HCT116 (cell line): ENCODE measurements around the gene COL20A1. TPM values are rescaled to one million over a fixed set of nuclear protein-coding genes. Genes with fewer than 3 reads are reported as not detected.

Experiments used
- ATAC-seq: fragments of 200-7000 bp; cut with Tn5 transposase; 2 replicates; pipeline ENCODE4 v1.9.1; 2020; ENCODE audit warnings: mild to moderate bottlenecking, moderate library complexity
- BruUV-seq: library from RNA; stranded (reverse); fragments of 400-500 nt; replicated peaks from 2 replicates; lab custom pipeline; 2021; lab: Mats Ljungman, UMichigan
- CTCF ChIA-PET: fragments of 300-600 bp; sonication (Branson Sonifier 250); formaldehyde crosslinking; loops from one replicate; lab custom pipeline; 2021; ENCODE audit warnings: antibody characterized with exemption; lab: Charles Lee
- POLR2A ChIA-PET: fragments of 300-600, 350-600 bp; sonication (Branson Sonifier 250); formaldehyde crosslinking; loops from one replicate; lab custom pipeline; 2021; ENCODE audit warnings: antibody characterized with exemption; lab: Charles Lee
- RAD21 ChIA-PET, 2 experiments: fragments of 300-600 bp; sonication (Branson Sonifier 250); formaldehyde crosslinking; loops; one replicate each; lab custom pipeline; 2023; ENCODE audit warnings: low total read pairs in 2 of 2; ENCODE audit not compliant: uncharacterized antibody in 2 of 2, unreplicated experiment in 2 of 2, low non-redundant PET in 1 of 2; lab: Charles Lee
- DNase-seq: peaks from one replicate; pipeline ENCODE4 v3.0.0-alpha.2; 2010; ENCODE audit warnings: low read depth, low spot score
- H2AFZ ChIP-seq: fragments of 200-600 bp; shearing (Covaris generic), sonication (generic); 2 replicates; pipeline ENCODE4 v1.6.1; 2017; ENCODE audit warnings: low read depth, mixed run types, mixed read lengths, antibody characterized with exemption, low read length; ENCODE audit not compliant: poor library complexity, severe bottlenecking
- H3K27ac ChIP-seq: 2 replicates; pipeline ENCODE4 v1.5.1; 2012; ENCODE audit warnings: low read depth, low read length
- H3K27me3 ChIP-seq: fragments of 200-600 bp; sonication (generic); 2 replicates; pipeline ENCODE4 v1.6.1; 2016; ENCODE audit warnings: mixed run types, low read length, mixed read lengths; ENCODE audit not compliant: insufficient read depth
- H3K36me3 ChIP-seq, 2 experiments: fragments of 200-500 bp in 1 of 2; fragments of 200-600 bp in 1 of 2; sonication (Bioruptor generic) in 1 of 2; sonication (generic) in 1 of 2; 2 replicates each; pipeline versions ENCODE4 v1.5.1 to v1.6.1; 2014 to 2016; ENCODE audit warnings: low read length in 2 of 2, inconsistent platforms in 1 of 2, mixed read lengths in 1 of 2, mixed run types in 1 of 2; ENCODE audit not compliant: insufficient read depth in 2 of 2, control insufficient read depth in 1 of 2
- H3K4me1 ChIP-seq, 2 experiments: fragments of 200-600 bp in 1 of 2; sonication (generic) in 1 of 2; 2 replicates each; pipeline versions ENCODE4 v1.5.1 to v1.6.1; 2012 to 2017; ENCODE audit warnings: low read length in 2 of 2, inconsistent platforms in 1 of 2, mild to moderate bottlenecking in 1 of 2, mixed read lengths in 1 of 2, mixed run types in 1 of 2, moderate library complexity in 1 of 2; ENCODE audit not compliant: insufficient read depth in 2 of 2, control insufficient read depth in 1 of 2
- H3K4me2 ChIP-seq: fragments of 200-600 bp; sonication (generic); 2 replicates; pipeline ENCODE4 v1.6.1; 2017; ENCODE audit warnings: mixed run types, low read length, mixed read lengths
- H3K4me3 ChIP-seq, 2 experiments: fragments of 200-600 bp in 1 of 2; sonication (generic) in 1 of 2; replicated peaks in 1 of 2; 2 replicates each; pipeline ENCODE4 v1.5.1; 2011 to 2016; ENCODE audit warnings: low read length in 2 of 2, control low read depth in 1 of 2, low read depth in 1 of 2, mild to moderate bottlenecking in 1 of 2, mixed read lengths in 1 of 2, mixed run types in 1 of 2
- H3K79me2 ChIP-seq: fragments of 200-600 bp; sonication (generic); 2 replicates; pipeline ENCODE4 v1.6.1; 2017; ENCODE audit warnings: mild to moderate bottlenecking, mixed run types, low read length, moderate library complexity, mixed read lengths; ENCODE audit not compliant: insufficient read depth
- H3K9ac ChIP-seq: fragments of 200-600 bp; sonication (generic); 2 replicates; pipeline ENCODE4 v1.6.1; 2016; ENCODE audit warnings: low read length, mixed read lengths
- H3K9me2 ChIP-seq: fragments of 200-600 bp; sonication (generic), shearing (Covaris generic); 2 replicates; pipeline ENCODE4 v1.6.1; 2017; ENCODE audit warnings: mixed run types, mild to moderate bottlenecking, moderate library complexity; ENCODE audit not compliant: insufficient read depth
- H3K9me3 ChIP-seq, 2 experiments: fragments of 200-500 bp in 1 of 2; fragments of 200-600 bp in 1 of 2; sonication (Bioruptor generic) in 1 of 2; sonication (generic) in 1 of 2; 2 replicates each; pipeline ENCODE4 v1.6.1; 2014 to 2017; ENCODE audit warnings: low read length in 2 of 2, mixed read lengths in 2 of 2, inconsistent platforms in 1 of 2, low read depth in 1 of 2, mild to moderate bottlenecking in 1 of 2, mixed run types in 1 of 2, moderate library complexity in 1 of 2; ENCODE audit not compliant: control insufficient read depth in 1 of 2, insufficient read depth in 1 of 2
- H4K20me1 ChIP-seq: fragments of 200-600 bp; sonication (generic), shearing (Covaris generic); 2 replicates; pipeline ENCODE4 v1.6.1; 2017; ENCODE audit warnings: mixed run types, mild to moderate bottlenecking, moderate library complexity; ENCODE audit not compliant: insufficient read depth
- ATF3 ChIP-seq: IDR thresholded peaks from 2 replicates; pipeline ENCODE4 v1.6.1; 2012
- POLR2AphosphoS5 ChIP-seq: IDR thresholded peaks from 2 replicates; pipeline ENCODE4 v1.6.1; 2011; ENCODE audit warnings: mild to moderate bottlenecking, low read depth, low read length, moderate library complexity
- RAD21 ChIP-seq: IDR thresholded peaks from 2 replicates; pipeline ENCODE4 v1.6.1; 2012; ENCODE audit warnings: low read depth, mild to moderate bottlenecking
- REST ChIP-seq: IDR thresholded peaks from 2 replicates; pipeline ENCODE4 v1.6.1; 2012; ENCODE audit warnings: low read depth
- SIN3A ChIP-seq: IDR thresholded peaks from 2 replicates; pipeline ENCODE4 v1.6.1; 2012; ENCODE audit warnings: low read depth
- ZNF274 ChIP-seq: fragments of 200-500 bp; sonication (Bioruptor generic); IDR thresholded peaks from 2 replicates; pipeline ENCODE4 v1.6.1; 2014; ENCODE audit warnings: mild to moderate bottlenecking, low read depth, low read length, inconsistent platforms
- intact Hi-C: fragments of 100-400 bp; cut with micrococcal nuclease; formaldehyde crosslinking; loops from 2 replicates; pipeline ENCODE4 v1.10.0; 2022
- total RNA-seq: library from RNA; stranded (reverse); gene quantifications from one replicate; pipeline ENCODE4 v1.2.1, GENCODE V29; 2021; ENCODE audit not compliant: unreplicated experiment

The COL20A1 gene
- total RNA-seq, 1 experiment from 2014 or later, result 0.34 TPM

GRCh38 chr20:63312690-63313348, 19.8 kb downstream of the COL20A1 start:
- Histone ChIP-seq H2AFZ (no peak overlapping the region), H3K79me2 (no peaks in the 10 kb centered on the region), H4K20me1 (no peaks in the 10 kb centered on the region), H3K27ac (no peak overlapping the region), H3K27me3 (no peaks in the 10 kb centered on the region), H3K9ac (no peak overlapping the region), H3K9me2 (no peaks in the 10 kb centered on the region), H3K4me2 (no peak overlapping the region), H3K4me1 (no peaks in the 10 kb centered on the region), H3K4me3 (no peak overlapping the region), H3K36me3 (no peaks in the 10 kb centered on the region), H3K9me3 (no peaks in the 10 kb centered on the region)
- no peak for ATAC-seq
- intact Hi-C loops, result no loop called here
- RAD21 ChIA-PET, result no interaction called here
- DNase-seq, result no peak
- CTCF ChIA-PET, result no interaction called here
- POLR2A ChIA-PET, result no interaction called here
- BruUV-seq, result no TSS peak
- TF ChIP-seq RAD21, result no peak
- TF ChIP-seq SIN3A, result no peak
- no peak for TF ChIP-seq ATF3
- no peak for TF ChIP-seq REST
- no peak for TF ChIP-seq ZNF274
- TF ChIP-seq POLR2AphosphoS5, result no peak
- TF ChIP-seq, all 23 proteins: peak for 0
